Endothelial cell of umbilical vein (primary cell): Measurements from ENCODE around the gene SZT2. TPM values are rescaled to one million over a fixed set of nuclear protein-coding genes. Genes with fewer than 3 reads are reported as not detected.
"Not testable (repeated sequence)": the region's sequence is repeated elsewhere in the genome, so short reads cannot be mapped to it uniquely, and the experiment has no call there.

Experiments
- BruUV-seq: library from RNA; stranded (reverse); fragments of 400-500 nt; replicated peaks from 2 replicates; lab custom pipeline; 2021; lab: Mats Ljungman, UMichigan
- CTCF ChIA-PET: fragments of 300-600, 350-600 bp; sonication (Branson Sonifier 250); formaldehyde crosslinking; loops from one replicate; lab custom pipeline; 2021; ENCODE audit warnings: antibody characterized with exemption, inconsistent platforms; lab: Charles Lee
- POLR2A ChIA-PET: fragments of 300-600, 350-600 bp; sonication (Branson Sonifier 250); formaldehyde crosslinking; loops from one replicate; lab custom pipeline; 2021; ENCODE audit warnings: antibody characterized with exemption, inconsistent platforms; lab: Charles Lee
- DNase-seq: peaks from one replicate; pipeline ENCODE4 v3.0.0-alpha.2; 2011; ENCODE audit warnings: low read depth, low spot score
- FAIRE-seq: peaks from 2 replicates; lab custom pipeline; 2011; peaks lifted over from hg19 to GRCh38; lab: Jason Lieb, UNC
- H2AFZ ChIP-seq: 2 replicates; pipeline ENCODE4 v1.6.0; 2012; ENCODE audit warnings: low read depth, low read length, control low read depth, inconsistent platforms
- H3K27ac ChIP-seq: 2 replicates; pipeline ENCODE4 v1.5.1; 2011; ENCODE audit warnings: low read depth, mild to moderate bottlenecking, control low read depth, low read length, moderate library complexity; ENCODE audit not compliant: insufficient read depth
- H3K27me3 ChIP-seq, 2 experiments: 2 replicates each; pipeline versions ENCODE4 v1.6.0 to v1.6.1; 2011; ENCODE audit warnings: low read length in 2 of 2, mixed read lengths in 1 of 2; ENCODE audit not compliant: control insufficient read depth in 2 of 2, insufficient read depth in 2 of 2
- H3K36me3 ChIP-seq, 2 experiments: 2 replicates in 1 of 2; 3 replicates in 1 of 2; pipeline ENCODE4 v1.5.1; 2011; ENCODE audit warnings: low read length in 2 of 2, mild to moderate bottlenecking in 1 of 2, moderate library complexity in 1 of 2; ENCODE audit not compliant: control insufficient read depth in 2 of 2, insufficient read depth in 2 of 2; ENCODE audit errors: extremely low read depth in 1 of 2
- H3K4me1 ChIP-seq: 3 replicates; pipeline ENCODE4 v1.5.1; 2011; ENCODE audit warnings: mild to moderate bottlenecking, low read length; ENCODE audit not compliant: control insufficient read depth, insufficient read depth; ENCODE audit errors: extremely low read depth
- H3K4me2 ChIP-seq: 2 replicates; pipeline ENCODE4 v1.6.1; 2011; ENCODE audit warnings: low read length, control low read depth, mixed read lengths; ENCODE audit not compliant: insufficient read depth
- H3K4me3 ChIP-seq, 3 experiments: fragments of 200-600 bp in 1 of 3; sonication (generic), shearing (Covaris generic) in 1 of 3; replicated peaks in 1 of 3; 2 replicates each; pipeline ENCODE4 v1.5.1; 2011 to 2016; ENCODE audit warnings: control low read depth in 3 of 3, low read length in 3 of 3, mild to moderate bottlenecking in 2 of 3, inconsistent platforms in 1 of 3, low read depth in 1 of 3, moderate library complexity in 1 of 3; ENCODE audit not compliant: insufficient read depth in 1 of 3
- H3K79me2 ChIP-seq: 2 replicates; pipeline ENCODE4 v1.6.0; 2012; ENCODE audit warnings: low read length, inconsistent platforms; ENCODE audit not compliant: control insufficient read depth, insufficient read depth
- H3K9ac ChIP-seq: replicated peaks from 2 replicates; pipeline ENCODE3; 2011; ENCODE audit warnings: low read length, control low read depth; ENCODE audit not compliant: insufficient read depth; ENCODE audit errors: extremely low read depth
- H3K9me1 ChIP-seq: replicated peaks from 3 replicates; pipeline ENCODE4 v1.6.0; 2011; ENCODE audit warnings: mild to moderate bottlenecking, low read length; ENCODE audit not compliant: control insufficient read depth, insufficient read depth; ENCODE audit errors: extremely low read depth
- H3K9me3 ChIP-seq: replicated peaks from 2 replicates; pipeline ENCODE4 v1.5.1; 2012; ENCODE audit warnings: low read length, inconsistent platforms; ENCODE audit not compliant: control insufficient read depth, insufficient read depth
- H4K20me1 ChIP-seq: replicated peaks from 2 replicates; pipeline ENCODE3; 2011; ENCODE audit warnings: mild to moderate bottlenecking, low read length; ENCODE audit not compliant: control insufficient read depth, insufficient read depth; ENCODE audit errors: extremely low read depth
- CTCF ChIP-seq, 2 donors: IDR thresholded peaks; 1 replicate in 1 of 2; 2 replicates in 1 of 2; pipeline ENCODE4 v1.5.1; 2011; ENCODE audit warnings: low read length in 2 of 2, mild to moderate bottlenecking in 2 of 2, moderate library complexity in 2 of 2, control low read depth in 1 of 2, inconsistent platforms in 1 of 2, low read depth in 1 of 2; ENCODE audit not compliant: insufficient read depth in 1 of 2; ENCODE audit errors: extremely low read depth in 1 of 2
- EZH2 ChIP-seq: IDR thresholded peaks from 2 replicates; pipeline ENCODE4 v1.6.1; 2012; ENCODE audit warnings: borderline replicate concordance, low read depth, mild to moderate bottlenecking, moderate library complexity, low read length, inconsistent platforms; ENCODE audit not compliant: severe bottlenecking
- FOS ChIP-seq: IDR thresholded peaks from 2 replicates; pipeline ENCODE4 v1.6.1; 2011; ENCODE audit warnings: mild to moderate bottlenecking, low read length, moderate library complexity, borderline replicate concordance; ENCODE audit not compliant: insufficient read depth
- GATA2 ChIP-seq: IDR thresholded peaks from 2 replicates; pipeline ENCODE4 v1.7.0; 2011; ENCODE audit warnings: low read depth, mild to moderate bottlenecking, moderate library complexity, mixed read lengths, low read length; ENCODE audit not compliant: insufficient read length, insufficient read depth
- MAX ChIP-seq: IDR thresholded peaks from 2 replicates; pipeline ENCODE4 v1.6.1; 2011; ENCODE audit not compliant: insufficient read depth, insufficient read length
- MYC ChIP-seq: IDR thresholded peaks from one replicate; pipeline ENCODE4 v1.6.1; 2011; ENCODE audit warnings: mild to moderate bottlenecking, low read depth, low read length
- POLR2A ChIP-seq: IDR thresholded peaks from 2 replicates; pipeline ENCODE4 v1.6.1; 2012; ENCODE audit warnings: low read depth, mild to moderate bottlenecking, control low read depth, low read length
- dilution Hi-C: fragments of 300-500 bp; cut with MboI; formaldehyde crosslinking; loops from one replicate; pipeline ENCODE4 v1.15.0; 2019; ENCODE audit warnings: low sequenced_read_pairs; ENCODE audit not compliant: extremely low pct_ligation_motif_present
- intact Hi-C: fragments of 100-400 bp; cut with micrococcal nuclease; formaldehyde crosslinking; loops from one replicate; pipeline ENCODE4 v1.10.0; 2022
- polyA plus RNA-seq, 4 experiments: library from polyadenylated mRNA; depleted of rRNA in 3 of 4; stranded (reverse) in 3 of 4; unstranded in 1 of 4; fragments of >200 nt; gene quantifications; 2 replicates each; pipeline versions ENCODE4 v1.2.1 to v1.2.3, GENCODE V29; 2011 to 2012; ENCODE audit warnings: missing spikeins in 1 of 4
- total RNA-seq: library from RNA; stranded (reverse); gene quantifications from 2 replicates; pipeline ENCODE4 v1.2.3, GENCODE V29; 2021

The SZT2 gene
- total and polyA plus RNA-seq, 2 donors (not counting 3 experiments of a cell fraction or from before 2014, with no cell fraction given): 11.4 to 49.9 TPM

DNA sequence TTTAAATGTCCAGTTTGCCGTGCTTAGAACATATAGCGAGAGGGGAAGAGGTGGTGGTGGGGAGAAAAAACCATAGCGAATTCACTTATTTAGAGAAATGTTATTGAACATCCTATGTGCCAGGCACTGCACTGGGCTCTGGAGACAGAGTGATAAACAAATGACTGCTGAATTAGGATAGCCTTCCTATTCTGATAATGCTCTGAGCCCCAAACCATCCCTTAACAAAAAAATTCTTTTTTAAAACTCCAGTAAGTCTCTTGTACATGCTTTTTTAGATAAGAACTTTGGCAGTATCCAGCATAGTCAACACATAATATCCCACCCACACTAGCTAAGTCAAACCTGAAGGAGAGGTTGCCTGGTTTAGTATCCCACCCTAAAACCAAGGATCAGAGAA, 8.5 kb downstream of the SZT2 start:
- BruUV-seq: no TSS peak
- Histone ChIP-seq H3K4me2 (no peak overlapping the region), H3K9me1 (no peaks in the 10 kb centered on the region), H3K27ac (no peak overlapping the region), H3K4me3 (no peak overlapping the region), H3K9ac (no peak overlapping the region), H3K36me3 (peaks cover 0 to 2% of the 10 kb centered on the region in 2 experiments), H3K4me1 (no peaks in the 10 kb centered on the region), H3K79me2 (no peaks in the 10 kb centered on the region), H3K27me3 (no peaks in the 10 kb centered on the region), H4K20me1 (no peaks in the 10 kb centered on the region), H3K9me3 (no peaks in the 10 kb centered on the region), H2AFZ (no peak overlapping the region)
- intact Hi-C loops: no loop called here
- DNase-seq (no peak), FAIRE-seq (no peak)
- TF ChIP-seq MYC (no peak), FOS (no peak), POLR2A (no peak), GATA2 (no peak), EZH2 (no peak), CTCF (IDR thresholded peaks at IDR 0.05; ENCODE audit: extremely low read depth in 1 of 2, insufficient read depth in 1 of 2, low read depth in 1 of 2, low read length in 2 of 2) (no peak), MAX (no peak)
- ChIA-PET CTCF (interaction anchor here (1.0 to 3.7 kb wide), 2 partner anchors 16 to 171 kb away, joined by 3 to 14 read pairs; no protein-coding TSS in a partner anchor), POLR2A (no interaction called here)
- dilution Hi-C loops: no loop called here

DNA sequence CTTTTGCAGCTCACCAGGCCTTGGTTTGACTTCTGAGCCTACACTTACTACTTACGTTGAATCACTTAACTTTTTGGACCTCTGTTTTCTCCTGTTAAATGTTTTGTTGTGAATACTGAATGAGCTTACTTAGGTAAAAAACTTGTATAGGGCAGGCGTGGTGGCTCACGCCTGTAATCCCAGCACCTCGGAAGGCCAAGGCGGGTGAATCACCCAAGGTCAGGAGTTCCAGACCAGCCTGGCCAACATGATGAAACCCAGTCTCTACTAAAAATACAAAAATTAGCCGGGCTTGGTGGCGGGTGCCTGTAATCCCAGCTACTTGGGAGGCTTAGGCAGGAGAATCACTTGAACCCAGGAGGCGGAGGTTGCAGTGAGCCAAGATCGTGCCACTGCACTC, 10.7 kb downstream of the SZT2 start:
- CTCF ChIA-PET: interaction anchor here (0.6 to 3.7 kb wide), 2 partner anchors 14 to 58 kb away, joined by 4 to 14 read pairs; no protein-coding TSS in a partner anchor
- H4K20me1 ChIP-seq, H3K9me3 ChIP-seq, H3K27ac ChIP-seq, H3K4me2 ChIP-seq, H2AFZ ChIP-seq, H3K27me3 ChIP-seq, BruUV-seq, H3K9ac ChIP-seq, H3K4me1 ChIP-seq, H3K79me2 ChIP-seq, H3K9me1 ChIP-seq, DNase-seq, FAIRE-seq, intact Hi-C loops, POLR2A ChIA-PET, H3K4me3 ChIP-seq: not testable (repeated sequence)
- H3K36me3 ChIP-seq: peaks cover 9 to 15% of the 10 kb centered on the region in 2 experiments
- dilution Hi-C loops: loop anchor here (25.0 kb wide), 1 partner anchor 163 kb away; no protein-coding TSS in a partner anchor
